Stimulated activated CD4-positive, alpha-beta T cell treated with anti-CD3 and anti-CD28 coated beads, TNF-alpha, amount 100 ng/mL, for 48 hours (primary cell): ENCODE measurements around the gene REPS2.

Experiments used
- DNase-seq, 3 donors: peaks; one replicate each; pipeline ENCODE4 v3.0.0-alpha.2; 2020; ENCODE audit warnings: low read depth in 3 of 3

The REPS2 gene

GRCh38 chrX:17081968-17082367 lies 135.5 kb downstream of the REPS2 start:
- no peak for DNase-seq

GRCh38 chrX:17082831-17083230 lies 136.4 kb downstream of the REPS2 start:
- no peak for DNase-seq

DNA sequence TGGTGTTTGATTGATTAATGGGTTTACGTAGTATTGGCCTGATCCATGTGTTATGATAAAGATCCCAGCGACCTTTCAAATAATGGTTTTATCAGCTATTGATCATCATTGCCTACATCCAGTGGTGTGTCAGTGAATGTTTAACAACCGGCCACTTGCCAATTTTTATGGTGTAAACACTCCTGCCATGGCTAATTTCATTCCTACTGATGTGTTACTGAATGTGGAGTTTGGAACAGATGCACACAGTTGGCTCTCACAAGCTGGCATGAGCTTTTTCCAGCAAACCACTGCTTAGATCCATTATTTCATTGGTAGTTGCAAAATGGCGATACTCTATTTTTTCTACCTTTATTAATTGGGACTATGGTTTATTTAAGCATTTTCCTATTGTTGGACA lies 139.9 kb downstream of the REPS2 start:
- DNase-seq, result no peak

- no peak for DNase-seq
These were observed 148.7 kb downstream of the REPS2 start for GRCh38 chrX:17095161-17095560.

- DNase-seq, result no peak
These were observed 152.2 kb downstream of the REPS2 start for GRCh38 chrX:17098516-17099247.

DNA sequence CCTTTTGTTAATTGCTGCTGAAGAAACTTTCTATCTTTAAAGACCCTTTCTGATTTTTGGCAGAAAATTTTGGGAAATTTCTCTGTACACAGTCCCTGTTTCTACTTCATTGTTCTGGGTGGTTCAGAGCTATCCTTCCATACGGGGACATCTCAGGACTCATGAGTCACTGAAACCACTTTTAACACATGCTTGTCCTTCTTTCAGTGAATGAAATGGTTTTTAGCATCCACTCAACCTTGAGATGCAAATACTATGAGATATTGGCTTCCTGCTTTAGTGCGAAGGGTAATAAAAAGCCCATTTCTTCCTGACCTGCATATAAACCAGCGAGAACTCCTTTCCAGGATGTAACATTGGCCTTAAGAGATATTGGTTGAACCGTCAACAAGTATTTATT lies 158.0 kb downstream of the REPS2 start:
- DNase-seq, result no peak

- no peak for DNase-seq
These were observed 174.4 kb downstream of the REPS2 start for GRCh38 chrX:17120816-17121215.

DNA sequence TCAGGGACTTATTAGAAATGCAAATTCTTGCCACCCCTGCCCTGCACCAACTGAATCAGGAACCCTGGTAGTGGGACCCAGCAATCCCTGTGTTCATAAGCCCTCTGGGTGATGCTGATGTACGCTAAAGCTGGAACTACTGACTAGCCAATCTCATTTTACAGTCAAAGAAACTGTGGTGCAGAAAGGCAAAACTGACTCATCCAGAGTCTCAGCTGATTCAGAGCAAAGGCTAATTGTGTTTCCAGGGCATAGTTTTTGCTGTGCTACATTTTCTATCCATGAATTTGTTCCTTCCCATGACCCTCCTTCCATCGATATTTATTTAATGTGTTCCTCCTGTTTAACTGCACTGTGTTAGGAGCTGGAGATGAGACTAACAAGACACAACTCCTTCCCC lies 207.5 kb downstream of the REPS2 start:
- DNase-seq, result no peak

- no peak for DNase-seq
These were observed 214.5 kb downstream of the REPS2 start for GRCh38 chrX:17160975-17161374.

- no peak for DNase-seq
These were observed 215.5 kb downstream of the REPS2 start for GRCh38 chrX:17161991-17162390.

DNA sequence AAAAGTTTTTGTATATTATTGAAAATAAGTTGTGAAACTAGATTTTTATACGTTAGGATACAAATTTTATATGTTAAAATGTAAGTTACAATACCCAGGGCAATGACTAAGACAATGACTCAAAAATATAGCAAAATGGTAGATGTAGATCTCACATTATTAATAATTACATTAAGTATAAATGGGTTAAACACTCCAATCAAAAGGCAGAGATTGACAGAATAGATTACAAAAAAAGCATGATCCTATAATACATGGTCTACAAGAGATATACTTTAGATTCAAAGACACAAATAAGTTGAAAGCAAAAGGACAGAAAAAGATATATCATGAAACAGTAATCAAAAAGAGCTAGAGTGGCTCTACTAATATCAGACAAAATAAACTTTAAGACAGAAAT lies 217.6 kb downstream of the REPS2 start:
- no peak for DNase-seq

DNA sequence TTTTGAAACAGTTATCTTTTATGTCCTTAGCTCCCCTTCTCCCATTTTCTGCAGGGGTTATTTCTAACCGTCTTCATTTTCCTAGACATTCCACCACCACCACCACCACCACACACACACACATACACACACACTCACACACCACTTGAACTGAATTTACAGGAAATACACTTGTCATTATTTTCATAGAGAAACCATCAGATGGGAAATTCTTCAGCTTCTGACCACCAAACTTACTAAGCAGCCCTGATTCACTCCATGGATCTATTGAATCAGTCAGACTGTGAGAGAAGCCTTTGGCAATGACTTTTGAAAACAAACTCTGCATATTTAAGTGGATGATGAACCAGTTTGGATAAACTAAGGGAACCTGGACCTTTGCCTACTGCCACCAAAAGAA lies 218.5 kb downstream of the REPS2 start:
- DNase-seq, result no peak

DNA sequence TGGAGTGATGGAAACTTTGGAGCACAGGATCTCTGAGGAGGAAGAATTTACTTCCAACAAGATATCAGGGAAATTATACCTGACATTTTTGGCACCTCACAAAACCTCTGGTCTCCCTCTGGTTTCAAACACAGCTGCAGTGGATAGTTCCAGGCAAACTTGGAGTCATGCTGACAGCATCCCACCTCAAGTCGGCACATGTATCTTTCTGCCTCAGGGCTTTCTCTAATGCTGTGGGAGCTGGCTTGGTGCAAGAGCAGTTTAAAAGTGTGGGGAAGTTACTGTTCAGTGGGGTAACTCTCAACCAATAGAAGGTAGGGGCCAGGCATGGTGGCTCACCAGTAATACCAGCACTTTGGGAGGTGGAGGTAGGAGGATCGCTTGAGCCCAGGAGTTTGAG lies 221.5 kb downstream of the REPS2 start:
- no peak for DNase-seq

GRCh38 chrX:17170973-17171372 lies 224.5 kb downstream of the REPS2 start:
- no peak for DNase-seq

DNA sequence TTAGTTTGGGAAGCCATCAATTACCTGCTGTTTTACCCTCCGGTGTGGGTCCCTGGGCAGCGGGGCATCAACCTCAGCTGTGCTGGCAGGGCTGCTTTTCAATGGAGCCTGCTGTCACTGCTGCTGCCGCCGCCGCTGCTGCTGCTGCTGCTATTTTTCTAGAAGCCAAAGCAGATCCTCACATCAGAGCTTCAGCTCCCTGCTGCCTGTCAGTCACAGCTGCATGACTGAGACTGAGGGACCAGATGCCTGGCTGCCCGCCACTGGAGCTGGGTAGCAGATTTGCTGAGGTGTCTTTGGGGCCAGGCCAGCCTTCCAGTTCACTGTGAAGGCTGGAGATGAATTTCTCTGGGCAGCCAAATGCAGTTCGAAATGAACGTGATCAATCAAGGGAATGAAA lies 228.2 kb downstream of the REPS2 start:
- no peak for DNase-seq

GRCh38 chrX:17182317-17182716 lies 235.9 kb downstream of the REPS2 start:
- DNase-seq, result no peak

DNA sequence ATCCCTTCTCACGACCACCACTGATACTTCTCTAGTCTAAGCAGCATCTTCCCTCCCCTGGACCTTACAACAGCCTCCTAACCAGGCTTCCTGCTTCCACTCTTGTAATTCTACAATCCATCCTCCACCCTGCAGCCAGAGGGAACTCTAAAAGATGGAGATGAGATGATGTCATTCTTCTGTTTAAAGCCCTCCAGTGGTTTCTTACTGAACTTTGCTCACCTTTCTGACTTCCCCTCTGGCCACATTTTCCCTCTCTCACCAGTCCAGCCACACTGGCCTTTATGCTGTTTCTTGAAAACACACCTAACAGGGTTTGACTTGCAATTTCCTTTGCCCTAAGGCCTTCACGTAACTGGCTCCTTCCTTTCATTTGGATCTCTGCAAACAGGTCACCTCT lies 237.1 kb downstream of the REPS2 start:
- DNase-seq, result no peak

- no peak for DNase-seq
These were observed 239.0 kb downstream of the REPS2 start for GRCh38 chrX:17185431-17185830.

DNA sequence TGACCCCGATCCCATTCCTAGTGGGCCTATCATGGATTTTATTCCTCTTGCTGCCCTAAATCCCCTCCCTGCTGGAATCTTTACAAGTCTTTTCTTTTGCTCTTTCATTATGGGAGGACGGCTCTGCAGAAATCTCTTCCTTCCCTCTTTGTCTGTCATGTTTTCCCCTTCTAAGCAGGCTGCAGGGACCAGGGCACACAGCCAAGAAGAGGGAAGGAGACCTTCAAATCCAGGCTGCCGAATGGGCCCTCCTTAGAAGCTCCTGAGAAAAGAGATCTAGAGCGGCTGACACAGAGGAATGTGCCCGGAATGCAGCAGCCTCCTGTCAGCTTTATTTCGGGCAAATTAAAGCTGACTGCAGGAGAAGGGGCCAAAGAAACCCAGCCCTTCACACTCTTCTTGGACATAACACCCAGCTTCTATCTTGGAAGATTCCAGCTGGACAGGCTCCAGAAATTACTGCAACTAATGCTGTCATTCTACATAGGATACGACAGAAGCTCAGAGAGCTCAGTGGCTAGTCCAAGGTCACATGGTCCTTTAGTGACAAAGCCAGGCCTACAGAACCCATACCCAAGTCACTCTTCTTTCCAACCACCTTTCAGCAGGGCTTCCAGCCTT lies 240.8 kb downstream of the REPS2 start:
- DNase-seq, result no peak

DNA sequence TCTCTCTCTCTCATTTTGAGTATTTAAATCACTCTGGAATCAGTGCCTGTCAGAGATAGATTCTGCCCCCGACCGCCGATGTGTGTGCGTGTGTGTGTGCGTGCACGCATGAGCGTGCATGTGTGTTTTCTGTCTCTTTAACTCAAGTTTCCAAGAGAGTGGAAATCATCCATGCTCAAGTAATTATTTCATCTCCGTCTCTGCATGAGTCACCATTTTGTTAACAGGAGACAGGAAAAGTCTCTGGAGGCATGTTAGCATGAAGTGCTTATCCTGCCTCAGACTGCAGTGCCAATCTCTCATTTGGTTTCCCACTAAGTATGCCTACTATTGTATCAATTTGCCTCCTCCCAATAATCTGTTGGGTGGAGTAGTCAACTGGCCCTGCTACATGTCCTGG lies 245.6 kb downstream of the REPS2 start:
- DNase-seq, result no peak
